Gastrocnemius medialis (tissue), 4 donors: ENCODE data around the gene NCOA6.

ENCODE experiments used
- POLR2A ChIP-seq, 2 donors: fragments of 450-650 bp; IDR thresholded peaks; one replicate each; pipeline ENCODE4 v1.6.1; 2017; ENCODE audit warnings: antibody characterized with exemption in 2 of 2, mild to moderate bottlenecking in 2 of 2, moderate library complexity in 2 of 2
- TF ChIP-seq, protein P1 (sequence below), 5 experiments: fragments of 450-650 bp in 3 of 5; fragments of 200-600 bp in 2 of 5; sonication (generic) in 2 of 5; IDR thresholded peaks in 4 of 5; conservative IDR thresholded peaks in 1 of 5; 1 replicate in 4 of 5; 2 replicates in 1 of 5; pipeline ENCODE4 v1.5.1; 2016 to 2019; ENCODE audit warnings: antibody characterized with exemption in 5 of 5, mild to moderate bottlenecking in 3 of 5, moderate library complexity in 3 of 5

DNA sequence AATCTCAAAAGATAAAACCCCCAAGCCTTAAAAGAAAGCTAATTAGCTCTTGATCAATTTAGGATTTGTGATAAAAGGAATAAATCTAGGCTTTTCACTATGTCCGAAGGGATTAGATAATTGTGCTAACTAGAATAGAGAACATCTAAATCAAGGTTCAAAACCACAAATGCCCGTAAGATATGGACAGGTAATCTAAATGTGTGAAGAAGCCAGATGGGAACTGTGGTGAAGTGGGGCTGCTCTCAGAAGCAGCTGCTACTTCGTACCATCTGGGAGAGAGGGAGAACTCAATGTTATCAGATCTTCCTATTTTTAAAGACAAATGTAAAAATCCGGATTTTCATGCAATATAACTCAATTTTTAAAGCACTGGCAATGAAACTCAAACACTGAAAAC lies 44.2 kb downstream of the NCOA6 start:
- no peak for TF ChIP-seq POLR2A (IDR thresholded peaks at IDR 0.05)
- TF ChIP-seq, protein P1, sequence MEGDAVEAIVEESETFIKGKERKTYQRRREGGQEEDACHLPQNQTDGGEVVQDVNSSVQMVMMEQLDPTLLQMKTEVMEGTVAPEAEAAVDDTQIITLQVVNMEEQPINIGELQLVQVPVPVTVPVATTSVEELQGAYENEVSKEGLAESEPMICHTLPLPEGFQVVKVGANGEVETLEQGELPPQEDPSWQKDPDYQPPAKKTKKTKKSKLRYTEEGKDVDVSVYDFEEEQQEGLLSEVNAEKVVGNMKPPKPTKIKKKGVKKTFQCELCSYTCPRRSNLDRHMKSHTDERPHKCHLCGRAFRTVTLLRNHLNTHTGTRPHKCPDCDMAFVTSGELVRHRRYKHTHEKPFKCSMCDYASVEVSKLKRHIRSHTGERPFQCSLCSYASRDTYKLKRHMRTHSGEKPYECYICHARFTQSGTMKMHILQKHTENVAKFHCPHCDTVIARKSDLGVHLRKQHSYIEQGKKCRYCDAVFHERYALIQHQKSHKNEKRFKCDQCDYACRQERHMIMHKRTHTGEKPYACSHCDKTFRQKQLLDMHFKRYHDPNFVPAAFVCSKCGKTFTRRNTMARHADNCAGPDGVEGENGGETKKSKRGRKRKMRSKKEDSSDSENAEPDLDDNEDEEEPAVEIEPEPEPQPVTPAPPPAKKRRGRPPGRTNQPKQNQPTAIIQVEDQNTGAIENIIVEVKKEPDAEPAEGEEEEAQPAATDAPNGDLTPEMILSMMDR (IDR thresholded peaks at IDR 0.05 in 4 of 5, conservative IDR thresholded peaks at IDR 0.05 in 1 of 5) = no peak
